Stomach (tissue), 9 donors: ENCODE results near the gene FAIM2. TPM values are rescaled to one million over a fixed set of nuclear protein-coding genes. Genes with fewer than 3 reads are reported as not detected.

ENCODE experiments used
- DNase-seq, 2 donors: peaks; one replicate each; pipeline versions ENCODE4 v3.0.0 to v3.0.0-alpha.2; 2013 to 2019
- H3K27ac ChIP-seq, 5 donors: fragments of 200-600 bp in 4 of 5; sonication (generic) in 4 of 5; one replicate each; pipeline ENCODE4 v1.5.1; 2013 to 2019; ENCODE audit warnings: mild to moderate bottlenecking in 1 of 5, moderate library complexity in 1 of 5
- H3K27me3 ChIP-seq, 3 donors: fragments of 200-600 bp; sonication (generic); one replicate each; pipeline ENCODE4 v1.5.1; 2017 to 2019; ENCODE audit warnings: mixed run types in 1 of 3
- H3K36me3 ChIP-seq, 4 donors: fragments of 200-600 bp; sonication (generic); 1 replicate in 3 of 4; 2 replicates in 1 of 4; pipeline ENCODE4 v1.5.1; 2016 to 2019
- H3K4me1 ChIP-seq, 4 donors: fragments of 200-600 bp; sonication (generic); one replicate each; pipeline ENCODE4 v1.5.1; 2016 to 2019
- H3K4me3 ChIP-seq, 4 donors: fragments of 200-600 bp; sonication (generic) in 3 of 4; one replicate each; pipeline ENCODE4 v1.5.1; 2016 to 2019; ENCODE audit warnings: mild to moderate bottlenecking in 1 of 4
- H3K9me3 ChIP-seq, 4 donors: fragments of 200-600 bp; sonication (generic); one replicate each; pipeline ENCODE4 v1.5.1; 2016 to 2019
- EP300 ChIP-seq: sonication (generic); formaldehyde crosslinking; IDR thresholded peaks from one replicate; pipeline ENCODE4 v1.6.1; 2017; ENCODE audit warnings: antibody characterized with exemption
- POLR2A ChIP-seq, 4 donors: fragments of 450-650 bp; IDR thresholded peaks; one replicate each; pipeline ENCODE4 v1.6.1; 2016; ENCODE audit warnings: antibody characterized with exemption in 4 of 4, control low read depth in 2 of 4, mild to moderate bottlenecking in 1 of 4, moderate library complexity in 1 of 4
- POLR2AphosphoS5 ChIP-seq, 3 donors: sonication (generic); formaldehyde crosslinking; IDR thresholded peaks; one replicate each; pipeline ENCODE4 v1.6.1; 2016; ENCODE audit warnings: antibody characterized with exemption in 3 of 3
- WGBS, 5 donors: extraction: QIAGEN DNeasy Blood & Tissue Kit in 3 of 5; methylation state at CpG; one replicate each; pipeline versions ENCODE4 v1.1.5 to v1.1.7; 2013 to 2018; 5-methylcytosine and 5-hydroxymethylcytosine counted together
- intact Hi-C: fragments of 100-400 bp; cut with DNase I; formaldehyde crosslinking; loops from one replicate; pipeline ENCODE4 v1.15.1; 2023; ENCODE audit warnings: low total_unique reads
- polyA plus RNA-seq, 3 donors: library from polyadenylated mRNA; stranded (reverse); fragments of 200-250 nt; gene quantifications; one replicate each; pipeline ENCODE4 v1.2.3, GENCODE V29; 2013
- total RNA-seq, 5 donors: library from RNA; depleted of rRNA; stranded (reverse); fragments of >200 nt; gene quantifications; one replicate each; pipeline versions ENCODE4 v1.1.0 to v1.2.3, GENCODE V29; 2014 to 2016
- TF ChIP-seq, protein P1 (sequence below), 7 experiments: fragments of 450-650 bp in 4 of 7; fragments of 200-600 bp in 3 of 7; sonication (generic) in 3 of 7; IDR thresholded peaks; one replicate each; pipeline ENCODE4 v1.5.1; 2016 to 2019; ENCODE audit warnings: antibody characterized with exemption in 7 of 7, control low read depth in 2 of 7, mild to moderate bottlenecking in 1 of 7
- donor health status: healthy with polysubstance abuse.
- donor health status: Bipolar disorder and iron deficiency.
- donor health status: healthy.

FAIM2 gene
- total and polyA plus RNA-seq, 8 donors = 1.1 to 44.6 (median 2.0) TPM

DNA sequence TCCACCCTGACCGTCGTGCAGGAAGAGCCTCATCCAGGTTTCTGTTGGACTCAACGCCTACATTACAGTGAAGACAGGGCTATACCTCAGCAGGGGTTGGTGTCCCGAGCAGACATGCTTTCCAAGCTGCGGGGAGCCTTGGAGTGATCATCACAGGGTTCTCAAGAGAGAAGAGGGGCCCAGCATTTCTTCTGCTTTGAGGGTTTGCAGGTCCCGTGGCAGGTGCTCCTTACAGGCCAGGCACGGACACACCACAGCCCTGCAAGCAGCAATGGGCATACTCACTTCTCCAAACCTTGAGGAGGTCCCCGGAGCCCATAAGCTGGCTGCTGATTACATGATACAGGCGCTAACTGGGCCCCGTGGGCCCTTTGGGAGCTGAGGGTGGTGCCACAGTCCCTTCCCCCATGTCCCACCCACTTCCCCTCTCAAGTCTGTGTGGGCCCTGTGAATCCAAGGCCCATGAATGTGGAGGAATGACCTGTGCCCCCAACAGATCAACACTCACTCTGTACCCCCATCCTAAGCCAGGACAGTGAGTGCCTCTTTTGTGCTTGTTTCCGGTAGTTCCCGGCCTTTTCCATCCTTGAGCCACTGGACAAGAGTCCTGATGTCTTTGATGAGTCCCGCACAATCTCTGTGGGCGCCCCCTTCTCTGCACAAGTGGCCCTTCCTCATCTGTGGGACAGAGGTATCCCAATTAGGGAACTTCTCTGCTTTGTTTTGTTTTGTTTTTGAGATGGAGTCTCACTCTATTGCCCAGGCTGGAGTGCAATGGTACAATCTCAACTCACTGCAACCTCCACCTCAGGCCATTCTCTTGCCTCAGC is 47.9 kb upstream of the FAIM2 start:
- intact Hi-C loops = no loop called here
- TF ChIP-seq, protein P1, sequence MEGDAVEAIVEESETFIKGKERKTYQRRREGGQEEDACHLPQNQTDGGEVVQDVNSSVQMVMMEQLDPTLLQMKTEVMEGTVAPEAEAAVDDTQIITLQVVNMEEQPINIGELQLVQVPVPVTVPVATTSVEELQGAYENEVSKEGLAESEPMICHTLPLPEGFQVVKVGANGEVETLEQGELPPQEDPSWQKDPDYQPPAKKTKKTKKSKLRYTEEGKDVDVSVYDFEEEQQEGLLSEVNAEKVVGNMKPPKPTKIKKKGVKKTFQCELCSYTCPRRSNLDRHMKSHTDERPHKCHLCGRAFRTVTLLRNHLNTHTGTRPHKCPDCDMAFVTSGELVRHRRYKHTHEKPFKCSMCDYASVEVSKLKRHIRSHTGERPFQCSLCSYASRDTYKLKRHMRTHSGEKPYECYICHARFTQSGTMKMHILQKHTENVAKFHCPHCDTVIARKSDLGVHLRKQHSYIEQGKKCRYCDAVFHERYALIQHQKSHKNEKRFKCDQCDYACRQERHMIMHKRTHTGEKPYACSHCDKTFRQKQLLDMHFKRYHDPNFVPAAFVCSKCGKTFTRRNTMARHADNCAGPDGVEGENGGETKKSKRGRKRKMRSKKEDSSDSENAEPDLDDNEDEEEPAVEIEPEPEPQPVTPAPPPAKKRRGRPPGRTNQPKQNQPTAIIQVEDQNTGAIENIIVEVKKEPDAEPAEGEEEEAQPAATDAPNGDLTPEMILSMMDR (IDR thresholded peaks at IDR 0.05) = no peak
- TF ChIP-seq POLR2A (IDR thresholded peaks at IDR 0.05) (no peak), EP300 (no peak), POLR2AphosphoS5 (IDR thresholded peaks at IDR 0.05) (no peak)
- Histone ChIP-seq H3K27me3 (peaks cover 0 to 53% (median 11%) of the 10 kb centered on the region in 3 donors), H3K9me3 (no peaks in the 10 kb centered on the region), H3K27ac (no peak overlapping the region), H3K4me1 (peaks cover 0 to 19% (median 8%) of the 10 kb centered on the region in 4 donors), H3K36me3 (no peaks in the 10 kb centered on the region), H3K4me3 (no peak overlapping the region)
- no peak for DNase-seq
- WGBS, 5 donors = 76 to 89% (median 85%) methylated on average over 13 to 14 of the region's 14 CpGs

DNA sequence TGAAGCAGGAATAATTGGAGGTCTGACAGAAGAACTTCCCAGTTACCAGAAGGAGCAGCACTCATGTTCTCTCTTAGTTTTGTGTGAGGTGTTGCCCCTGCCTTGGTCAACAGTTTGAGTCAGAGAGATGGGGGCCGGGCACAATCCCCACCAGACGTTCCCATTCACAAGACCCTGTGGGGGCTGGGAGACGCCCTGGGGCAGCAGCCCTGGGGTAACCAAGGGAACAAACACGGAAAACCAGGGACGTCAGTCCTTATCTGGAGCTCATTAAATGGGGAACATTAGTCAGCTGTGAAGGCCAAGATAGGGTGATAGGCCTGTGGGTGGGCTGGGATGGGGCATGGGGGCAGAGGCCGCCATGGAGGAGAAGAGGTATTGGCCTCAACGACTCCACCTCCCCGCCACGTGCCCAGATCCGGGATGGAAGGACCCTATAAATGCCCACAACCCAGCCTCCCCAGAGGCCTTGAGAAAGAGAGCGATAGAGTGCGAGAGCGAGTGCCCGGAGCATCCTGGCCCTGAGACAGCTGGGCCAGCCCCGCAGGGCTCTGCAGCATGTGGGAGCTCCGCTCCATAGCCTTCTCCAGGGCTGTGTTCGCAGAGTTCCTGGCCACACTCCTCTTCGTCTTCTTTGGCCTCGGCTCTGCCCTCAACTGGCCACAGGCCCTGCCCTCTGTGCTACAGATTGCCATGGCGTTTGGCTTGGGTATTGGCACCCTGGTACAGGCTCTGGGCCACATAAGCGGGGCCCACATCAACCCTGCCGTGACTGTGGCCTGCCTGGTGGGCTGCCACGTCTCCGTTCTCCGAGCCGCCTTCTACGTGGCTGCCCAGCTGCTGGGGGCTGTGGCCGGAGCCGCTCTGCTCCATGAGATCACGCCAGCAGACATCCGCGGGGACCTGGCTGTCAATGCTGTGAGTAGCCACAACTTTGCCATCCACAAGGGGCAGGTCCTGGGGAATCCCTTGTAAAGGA is 46.9 kb upstream of the FAIM2 start, which contains the start of gene AQP2:
Gene AQP2, plus strand, starts transcription at position 465 of the 979 bp plus-strand sequence. Its CDS starts 94 bp downstream, at position 559.
- Histone ChIP-seq H3K4me1 (peaks cover 0 to 19% (median 12%) of the 10 kb centered on the region in 4 donors), H3K9me3 (no peaks in the 10 kb centered on the region), H3K36me3 (no peaks in the 10 kb centered on the region), H3K27ac (no peak within 1 kb of the TSS), H3K27me3 (peaks cover 0 to 42% (median 10%) of the 10 kb centered on the region in 3 donors), H3K4me3 (no peak within 1 kb of the TSS)
- WGBS, 5 donors = 78 to 87% (median 85%) methylated on average over 26 to 32 of the region's 32 CpGs
- intact Hi-C loops = no loop called here
- peak in 1 of 2 donors; percentile 62 for DNase-seq
- no peak for TF ChIP-seq POLR2A (IDR thresholded peaks at IDR 0.05)
- TF ChIP-seq POLR2AphosphoS5 (IDR thresholded peaks at IDR 0.05) = no peak
- TF ChIP-seq, protein P1 (IDR thresholded peaks at IDR 0.05) = no peak
- no peak for TF ChIP-seq EP300

DNA sequence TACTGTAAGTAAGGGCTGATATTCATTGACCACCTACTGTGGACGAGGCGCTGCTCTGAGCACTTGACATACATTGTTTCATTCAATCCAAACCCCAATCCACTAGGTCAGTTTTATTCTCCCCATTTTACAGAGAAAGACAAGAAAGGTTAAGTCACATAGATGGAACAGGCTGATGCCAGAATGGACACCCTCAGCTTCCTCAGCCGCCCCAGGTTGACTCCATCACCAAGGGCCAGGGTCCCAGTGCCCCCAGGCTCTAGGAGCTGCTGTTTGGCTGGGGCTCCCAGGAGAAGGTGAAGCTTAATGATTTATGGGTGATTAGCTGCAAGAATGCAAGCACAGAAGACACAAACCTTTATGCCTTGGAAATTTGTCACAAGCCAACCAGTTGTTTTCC is 46.2 kb upstream of the FAIM2 start:
- peaks cover 0 to 35% (median 3%) of the 10 kb centered on the region in 3 donors for H3K27me3 ChIP-seq
- intact Hi-C loops = no loop called here
- H3K4me3 ChIP-seq = no peak overlapping the region
- DNase-seq = no peak
- H3K27ac ChIP-seq = no peak overlapping the region
- no peaks in the 10 kb centered on the region for H3K9me3 ChIP-seq
- WGBS, 5 donors = 93 to 100% (median 95%) methylated on average over 3 of the region's 3 CpGs
- no peak for TF ChIP-seq POLR2AphosphoS5 (IDR thresholded peaks at IDR 0.05)
- TF ChIP-seq, protein P1 (IDR thresholded peaks at IDR 0.05) = no peak
- no peak for TF ChIP-seq EP300
- no peak for TF ChIP-seq POLR2A (IDR thresholded peaks at IDR 0.05)
- H3K4me1 ChIP-seq = peaks cover 0 to 21% (median 12%) of the 10 kb centered on the region in 4 donors
- H3K36me3 ChIP-seq = no peaks in the 10 kb centered on the region
